Smooth muscle cell (in vitro differentiated cells): ENCODE measurements around the gene RIMS1. TPM values are rescaled to one million over a fixed set of nuclear protein-coding genes. Genes with fewer than 3 reads are reported as not detected.

Experiments
- DNase-seq: peaks from one replicate; lab custom pipeline; 2025; ENCODE audit not compliant: unreplicated experiment; lab: John Stamatoyannopoulos, UW
- H2AFZ ChIP-seq: fragments of 200-600 bp; sonication (generic); 2 replicates; pipeline ENCODE4 v1.6.0; 2016; ENCODE audit warnings: antibody characterized with exemption, low read depth, mild to moderate bottlenecking
- H3F3A ChIP-seq: fragments of 200-600 bp; sonication (generic); 2 replicates; pipeline ENCODE4 v1.6.0; 2017; ENCODE audit warnings: antibody characterized with exemption, low read depth
- H3K27ac ChIP-seq: fragments of 200-600 bp; sonication (generic); 2 replicates; pipeline ENCODE4 v1.5.1; 2016; ENCODE audit warnings: low read depth, mild to moderate bottlenecking
- H3K27me3 ChIP-seq: fragments of 200-600 bp; sonication (generic); 2 replicates; pipeline ENCODE4 v1.6.1; 2016; ENCODE audit warnings: low read depth, mild to moderate bottlenecking
- H3K36me3 ChIP-seq: fragments of 200-600 bp; sonication (generic); 2 replicates; pipeline ENCODE4 v1.5.1; 2016; ENCODE audit warnings: low read depth
- H3K4me1 ChIP-seq: fragments of 200-600 bp; sonication (generic); 2 replicates; pipeline ENCODE4 v1.5.1; 2016; ENCODE audit warnings: low read depth
- H3K4me2 ChIP-seq: fragments of 200-600 bp; sonication (generic); 2 replicates; pipeline ENCODE4 v1.6.0; 2016; ENCODE audit warnings: mild to moderate bottlenecking
- H3K4me3 ChIP-seq: fragments of 200-600 bp; sonication (generic); 2 replicates; pipeline ENCODE4 v1.5.1; 2016; ENCODE audit warnings: mild to moderate bottlenecking
- H3K79me2 ChIP-seq: fragments of 200-600 bp; sonication (generic); 2 replicates; pipeline ENCODE4 v1.6.0; 2016; ENCODE audit warnings: low read depth, mild to moderate bottlenecking
- H3K9ac ChIP-seq: fragments of 200-600 bp; sonication (generic); 2 replicates; pipeline ENCODE4 v1.6.0; 2016; ENCODE audit warnings: low read depth
- H3K9me3 ChIP-seq: fragments of 200-600 bp; sonication (generic); replicated peaks from 2 replicates; pipeline ENCODE4 v1.5.1; 2016; ENCODE audit warnings: low read depth
- H4K20me1 ChIP-seq: fragments of 200-600 bp; sonication (generic); 2 replicates; pipeline ENCODE4 v1.6.0; 2016; ENCODE audit warnings: low read depth
- CTCF ChIP-seq: fragments of 200-600 bp; sonication (generic); IDR thresholded peaks from 2 replicates; pipeline ENCODE4 v1.5.1; 2017; ENCODE audit warnings: borderline replicate concordance, mild to moderate bottlenecking, antibody characterized with exemption; ENCODE audit not compliant: insufficient read depth, poor library complexity, severe bottlenecking
- WGBS: methylation state at CpG from one replicate; pipeline ENCODE4 v1.1.7; 2016; ENCODE audit warnings: low lambda C conversion rate; 5-methylcytosine and 5-hydroxymethylcytosine counted together
- polyA plus RNA-seq: library from polyadenylated mRNA; unstranded; fragments of >200 nt; fragmentation: Nextera tagmentation; extraction: Ambion mirVana; gene quantifications from 2 replicates; pipeline ENCODE4 v1.2.1, GENCODE V29; 2016
- total RNA-seq: library from RNA; depleted of rRNA; stranded (reverse); fragments of >200 nt; gene quantifications from 2 replicates; pipeline ENCODE4 v1.2.3, GENCODE V29; 2014

Gene RIMS1
- total and polyA plus RNA-seq, 2 experiments from 2014 or later, result 0.73 to 2.2 TPM

GRCh38 chr6:72260489-72260888 lies 374.1 kb downstream of the RIMS1 start:
- Histone ChIP-seq H3K4me2 (no peak overlapping the region), H3K9me3 (no peaks in the 10 kb centered on the region), H3K9ac (no peak overlapping the region), H2AFZ (no peak overlapping the region), H3K4me3 (no peak overlapping the region), H3K79me2 (no peaks in the 10 kb centered on the region), H3K27ac (no peak overlapping the region), H3K4me1 (no peaks in the 10 kb centered on the region), H4K20me1 (no peaks in the 10 kb centered on the region), H3F3A (no peaks in the 10 kb centered on the region), H3K27me3 (no peaks in the 10 kb centered on the region), H3K36me3 (no peaks in the 10 kb centered on the region)
- no peak for TF ChIP-seq CTCF
- no peak for DNase-seq
- WGBS, result 76% methylated on average over 3 of the region's 3 CpGs

DNA sequence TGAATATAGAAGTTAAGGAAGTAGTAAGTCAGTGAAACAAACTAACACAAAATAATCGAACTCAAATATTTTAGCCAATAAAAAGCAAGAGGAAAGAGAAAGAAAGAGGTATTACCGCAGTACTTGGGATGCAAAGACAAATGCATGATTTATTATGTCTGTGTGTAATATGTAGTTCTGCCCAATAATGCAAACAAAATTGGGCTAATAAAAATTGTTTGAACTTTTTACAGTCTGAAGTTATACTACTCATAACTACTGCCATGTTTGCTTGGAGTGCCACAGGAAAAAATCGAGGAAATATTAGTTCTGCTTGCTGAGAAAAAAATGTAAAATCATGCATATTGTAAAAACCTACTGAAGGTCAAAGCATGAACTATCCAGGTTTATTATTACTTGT lies 375.2 kb downstream of the RIMS1 start:
- TF ChIP-seq CTCF, result no peak
- no peak overlapping the region for H3K4me2 ChIP-seq
- WGBS, result 87% methylated on average over 3 of the region's 3 CpGs
- DNase-seq, result no peak
- H3K27ac ChIP-seq, result no peak overlapping the region
- no peak overlapping the region for H3K4me3 ChIP-seq
- H3K36me3 ChIP-seq, result no peaks in the 10 kb centered on the region
- H3K4me1 ChIP-seq, result no peaks in the 10 kb centered on the region
- no peak overlapping the region for H3K9ac ChIP-seq
- H2AFZ ChIP-seq, result no peak overlapping the region
- H3K79me2 ChIP-seq, result no peaks in the 10 kb centered on the region
- H4K20me1 ChIP-seq, result no peaks in the 10 kb centered on the region
- H3F3A ChIP-seq, result no peaks in the 10 kb centered on the region
- H3K9me3 ChIP-seq, result no peaks in the 10 kb centered on the region
- no peaks in the 10 kb centered on the region for H3K27me3 ChIP-seq

DNA sequence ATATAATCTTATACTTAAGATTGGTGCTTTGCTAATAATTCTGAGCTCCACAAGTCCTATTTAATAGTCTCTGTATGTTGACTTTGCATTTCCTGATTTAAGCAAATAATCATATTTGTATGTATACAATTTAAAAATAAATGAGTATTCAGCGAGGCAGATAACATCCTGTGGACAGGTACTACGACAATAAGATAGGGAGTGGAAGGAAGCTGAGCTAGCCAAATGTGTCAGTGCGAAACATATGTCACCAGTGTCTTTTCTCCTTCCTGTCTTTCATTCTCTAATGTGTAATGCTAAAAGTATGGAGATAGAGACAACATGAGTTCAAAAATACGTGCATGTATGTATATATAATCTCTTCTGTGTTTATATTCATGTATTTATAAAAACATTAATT lies 375.9 kb downstream of the RIMS1 start:
- Histone ChIP-seq H3K9ac (no peak overlapping the region), H4K20me1 (no peaks in the 10 kb centered on the region), H3K79me2 (no peaks in the 10 kb centered on the region), H3F3A (no peaks in the 10 kb centered on the region), H2AFZ (no peak overlapping the region), H3K9me3 (no peaks in the 10 kb centered on the region), H3K4me3 (no peak overlapping the region), H3K27me3 (no peaks in the 10 kb centered on the region), H3K27ac (no peak overlapping the region), H3K36me3 (no peaks in the 10 kb centered on the region), H3K4me2 (no peak overlapping the region), H3K4me1 (no peaks in the 10 kb centered on the region)
- 86% methylated on average over 4 of the region's 4 CpGs for WGBS
- no peak for TF ChIP-seq CTCF
- DNase-seq, result no peak

- Histone ChIP-seq H3K36me3 (no peaks in the 10 kb centered on the region), H3K27ac (no peak overlapping the region), H3K4me2 (no peak overlapping the region), H3K4me1 (no peaks in the 10 kb centered on the region), H3K79me2 (no peaks in the 10 kb centered on the region), H4K20me1 (no peaks in the 10 kb centered on the region), H3K9ac (no peak overlapping the region), H2AFZ (no peak overlapping the region), H3K27me3 (no peaks in the 10 kb centered on the region), H3F3A (no peaks in the 10 kb centered on the region), H3K9me3 (no peaks in the 10 kb centered on the region), H3K4me3 (no peak overlapping the region)
- no peak for TF ChIP-seq CTCF
- no peak for DNase-seq
- WGBS, result 70% methylated on average over 1 of the region's 1 CpG
Measured at GRCh38 chr6:72267470-72267869, 381.1 kb downstream of the RIMS1 start.
